OCI-LY3 (cell line): ENCODE results near the gene PLA2G4A.

ENCODE experiments used
- CTCF ChIP-seq: fragments of 200-600, 300-600 bp; sonication (generic); IDR thresholded peaks from 2 replicates; pipeline ENCODE4 v1.5.1; 2014; ENCODE audit warnings: antibody characterized with exemption, low read length, low read depth
- EZH2phosphoT487 ChIP-seq: fragments of 200-600 bp; shearing (Covaris generic); IDR thresholded peaks from 2 replicates; pipeline ENCODE4 v1.6.1; 2018; ENCODE audit warnings: antibody characterized with exemption, mixed run types, low read depth

GRCh38 chr1:186848509-186849130, 19.9 kb downstream of the PLA2G4A start:
- TF ChIP-seq CTCF (no peak), EZH2phosphoT487 (no peak)
